Left forelimb (tissue), 1 donor: Measurements from ENCODE around the gene SEMA7A.
"Not testable (repeated sequence)": the region's sequence is repeated elsewhere in the genome, so short reads cannot be mapped to it uniquely, and the experiment has no call there.

Experiments
- DNase-seq: peaks from one replicate; pipeline ENCODE4 v3.0.0-alpha.2; 2018; ENCODE audit warnings: low spot score

The SEMA7A gene

GRCh38 chr15:74373056-74373650 lies 60.6 kb downstream of the SEMA7A start:
- peak; percentile 41 for DNase-seq

GRCh38 chr15:74370471-74370870 lies 63.3 kb downstream of the SEMA7A start:
- DNase-seq: peak; percentile 37

- no peak for DNase-seq
Measured at GRCh38 chr15:74369756-74370155, 64.0 kb downstream of the SEMA7A start.

GRCh38 chr15:74369084-74369745 lies 64.5 kb downstream of the SEMA7A start:
- DNase-seq: no peak

- no peak for DNase-seq
Measured at GRCh38 chr15:74368121-74368520, 65.6 kb downstream of the SEMA7A start.

- peak; percentile 47 for DNase-seq
Measured at GRCh38 chr15:74367296-74367854, 66.4 kb downstream of the SEMA7A start, which contains the start of gene CYP11A1. CYP11A1 (minus strand) TSS chr15:74367646; CDS start chr15:74367585, 61 bp downstream.

GRCh38 chr15:74365598-74366445 lies 67.9 kb downstream of the SEMA7A start:
- DNase-seq: peak; percentile 87

- no peak for DNase-seq
Measured at GRCh38 chr15:74364936-74365597, 68.7 kb downstream of the SEMA7A start.

- DNase-seq: no peak
Measured at GRCh38 chr15:74362482-74362881, 71.3 kb downstream of the SEMA7A start.

GRCh38 chr15:74360855-74361254 lies 72.9 kb downstream of the SEMA7A start:
- DNase-seq: not testable (repeated sequence)

- not testable (repeated sequence) for DNase-seq
Measured at GRCh38 chr15:74359376-74359775, 74.4 kb downstream of the SEMA7A start.
